ENCODE measurements around the gene ASTN1. TPM values are rescaled to one million over a fixed set of nuclear protein-coding genes. Genes with fewer than 3 reads are reported as not detected.

Gene ASTN1
- total and polyA plus RNA-seq, 9 of the 15 experiments (the other 6 are each of a cell fraction or from before 2014, with no cell fraction given): 0.05 to 0.22 (median 0.18) TPM

GRCh38 chr1:176950736-176951324 is 213.7 kb downstream of the ASTN1 start:
- H3K4me1 ChIP-seq (replicated peaks in 1 of 2; ENCODE audit: control insufficient read depth in 2 of 2, insufficient read depth in 2 of 2, low read length in 2 of 2): no peaks in the 10 kb centered on the region
- H3K9me1 ChIP-seq (ENCODE audit: control insufficient read depth, insufficient read depth, low read length): no peaks in the 10 kb centered on the region
- TF ChIP-seq IFI16 (CRISPR knock-in tag; IDR thresholded peaks at IDR 0.05) (no peak), ADNP (tag; IDR thresholded peaks at IDR 0.05) (no peak), PHB (CRISPR knock-in tag; IDR thresholded peaks at IDR 0.05) (no peak), ZBTB8A (IDR thresholded peaks at IDR 0.05; ENCODE audit: partially characterized antibody) (no peak), SP1 (CRISPR knock-in tag; IDR thresholded peaks at IDR 0.05) (no peak), ZNF134 (CRISPR knock-in tag; conservative IDR thresholded peaks at IDR 0.05) (no peak), ESRRA (IDR thresholded peaks at IDR 0.05; ENCODE audit: borderline replicate concordance, low read depth) (no peak), GATAD2A (IDR thresholded peaks at IDR 0.05) (no peak), ZNF561 (CRISPR knock-in tag; conservative IDR thresholded peaks at IDR 0.05) (no peak), ZNF263 (CRISPR knock-in tag; IDR thresholded peaks at IDR 0.05; ENCODE audit: borderline replicate concordance) (no peak), ZNF197 (CRISPR knock-in tag; IDR thresholded peaks at IDR 0.05; ENCODE audit: low read depth) (no peak), THRAP3 (IDR thresholded peaks at IDR 0.05; ENCODE audit: borderline replicate concordance) (no peak), ZNF140 (CRISPR knock-in tag; IDR thresholded peaks at IDR 0.05) (no peak), ZNF408 (CRISPR knock-in tag; IDR thresholded peaks at IDR 0.05; ENCODE audit: low read depth) (no peak), GTF2A2 (tag; IDR thresholded peaks at IDR 0.05) (no peak)
- TF ChIP-seq, protein P1, sequence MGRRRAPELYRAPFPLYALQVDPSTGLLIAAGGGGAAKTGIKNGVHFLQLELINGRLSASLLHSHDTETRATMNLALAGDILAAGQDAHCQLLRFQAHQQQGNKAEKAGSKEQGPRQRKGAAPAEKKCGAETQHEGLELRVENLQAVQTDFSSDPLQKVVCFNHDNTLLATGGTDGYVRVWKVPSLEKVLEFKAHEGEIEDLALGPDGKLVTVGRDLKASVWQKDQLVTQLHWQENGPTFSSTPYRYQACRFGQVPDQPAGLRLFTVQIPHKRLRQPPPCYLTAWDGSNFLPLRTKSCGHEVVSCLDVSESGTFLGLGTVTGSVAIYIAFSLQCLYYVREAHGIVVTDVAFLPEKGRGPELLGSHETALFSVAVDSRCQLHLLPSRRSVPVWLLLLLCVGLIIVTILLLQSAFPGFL (CRISPR knock-in tag; IDR thresholded peaks at IDR 0.05): no peak
- H3K9me3 ChIP-seq (replicated peaks; ENCODE audit: control insufficient read depth, insufficient read depth, low read depth, low read length): no peaks in the 10 kb centered on the region
- intact Hi-C loops (cut with micrococcal nuclease): no loop called here
- BruUV-seq (replicated peaks): no TSS peak
- no peak overlapping the region for H3K9ac ChIP-seq (ENCODE audit: insufficient read depth in 1 of 2, low read depth in 2 of 2, low read length in 2 of 2)
- H3K79me2 ChIP-seq (ENCODE audit: control insufficient read depth, insufficient read depth, low read length): no peaks in the 10 kb centered on the region
- H2AFZ ChIP-seq (ENCODE audit: low read depth, low read length): no peak overlapping the region
- no peaks in the 10 kb centered on the region for H3K36me3 ChIP-seq (ENCODE audit: control insufficient read depth, insufficient read depth, low read length)
- ChIA-PET POLR2A (interaction anchor here (1.0 kb wide), 1 partner anchor 11 kb away, joined by 3 read pairs; no protein-coding TSS in a partner anchor), CTCF (ENCODE audit: low intra/inter-chr PET ratio) (interaction anchor here (0.7 to 3.3 kb wide), 2 partner anchors 53 kb away, joined by 3 to 18 read pairs; no protein-coding TSS in a partner anchor)
- no peak overlapping the region for H3K27ac ChIP-seq (ENCODE audit: extremely low read depth, low read depth, low read length)
- peaks cover 0 to 9% of the 10 kb centered on the region in 2 experiments; a peak in 1 of 5 replicates for H3K27me3 ChIP-seq (ENCODE audit: control insufficient read depth in 2 of 2, insufficient read depth in 2 of 2, low read length in 2 of 2)
- 0% methylated on average over 2 of the region's 2 CpGs for WGBS (ENCODE audit: insufficient coverage, low coverage, missing lambda C conversion rate)
- no peak for FAIRE-seq
- H3K4me2 ChIP-seq (ENCODE audit: insufficient read depth, low read length): no peak overlapping the region
- no peaks in the 10 kb centered on the region for H4K20me1 ChIP-seq (replicated peaks; ENCODE audit: control insufficient read depth, insufficient read depth, low read length)
- no peak for ATAC-seq
- no peak overlapping the region for H3K4me3 ChIP-seq
- in situ Hi-C loops (cut with MboI): no loop called here
- DNase-seq (ENCODE audit: extremely low read depth in 1 of 4, low spot score in 3 of 4): no peak

All from K562 (cell line).